GM06990 (cell line): ENCODE measurements around the gene SLC25A26.

Experiments used
- DNase-seq: peaks from one replicate; pipeline ENCODE4 v3.0.0-alpha.2; 2011; ENCODE audit not compliant: insufficient read length; ENCODE audit errors: extremely low read depth
- H3K27me3 ChIP-seq: replicated peaks from 2 replicates; pipeline ENCODE4 v1.6.0; 2011; ENCODE audit warnings: low read length; ENCODE audit not compliant: control insufficient read depth, insufficient read depth
- H3K36me3 ChIP-seq: 2 replicates; pipeline ENCODE4 v1.5.1; 2011; ENCODE audit warnings: low read length; ENCODE audit not compliant: control insufficient read depth, insufficient read depth
- H3K4me3 ChIP-seq: replicated peaks from 2 replicates; pipeline ENCODE4 v1.5.1; 2011; ENCODE audit warnings: low read depth, mild to moderate bottlenecking, control low read depth, low read length
- CTCF ChIP-seq: IDR thresholded peaks from 2 replicates; pipeline ENCODE4 v1.5.1; 2011; ENCODE audit warnings: low read length, control low read depth, mild to moderate bottlenecking, inconsistent platforms; ENCODE audit not compliant: insufficient read depth, poor library complexity, severe bottlenecking

Gene SLC25A26

GRCh38 chr3:66386925-66387650 lies 166.3 kb downstream of the SLC25A26 start:
- no peak for TF ChIP-seq CTCF
- Histone ChIP-seq H3K4me3 (no peak overlapping the region), H3K36me3 (peaks cover 12% of the 10 kb centered on the region), H3K27me3 (no peaks in the 10 kb centered on the region)
- DNase-seq: peak; percentile 52

DNA sequence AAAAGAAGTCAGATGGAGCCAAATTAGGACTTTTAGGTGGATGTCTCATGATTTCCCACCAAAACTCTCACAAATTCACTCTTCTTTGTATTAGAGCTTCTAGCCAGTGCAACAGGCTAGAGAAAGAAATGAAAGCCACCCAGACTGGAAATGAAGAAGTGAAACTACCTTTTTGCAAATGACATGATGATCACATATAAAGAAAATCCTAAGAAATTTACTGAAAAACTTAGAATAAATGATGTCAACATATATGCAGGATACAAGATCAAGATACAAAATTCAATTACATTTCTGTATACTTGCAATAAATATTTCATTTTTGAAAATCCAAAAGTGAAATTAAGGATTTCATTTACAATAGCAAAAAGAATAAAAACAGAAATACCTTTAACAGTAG lies 169.2 kb downstream of the SLC25A26 start:
- H3K27me3 ChIP-seq: no peaks in the 10 kb centered on the region
- no peak overlapping the region for H3K4me3 ChIP-seq
- no peak for DNase-seq
- no peaks in the 10 kb centered on the region; the same call in 1 of the 2 replicates for H3K36me3 ChIP-seq
- TF ChIP-seq CTCF: no peak

- peaks cover 4% of the 10 kb centered on the region for H3K36me3 ChIP-seq
- no peak overlapping the region for H3K4me3 ChIP-seq
- H3K27me3 ChIP-seq: no peaks in the 10 kb centered on the region
- no peak for DNase-seq
- TF ChIP-seq CTCF: no peak
Measured at GRCh38 chr3:66392512-66392911, 171.7 kb downstream of the SLC25A26 start.

DNA sequence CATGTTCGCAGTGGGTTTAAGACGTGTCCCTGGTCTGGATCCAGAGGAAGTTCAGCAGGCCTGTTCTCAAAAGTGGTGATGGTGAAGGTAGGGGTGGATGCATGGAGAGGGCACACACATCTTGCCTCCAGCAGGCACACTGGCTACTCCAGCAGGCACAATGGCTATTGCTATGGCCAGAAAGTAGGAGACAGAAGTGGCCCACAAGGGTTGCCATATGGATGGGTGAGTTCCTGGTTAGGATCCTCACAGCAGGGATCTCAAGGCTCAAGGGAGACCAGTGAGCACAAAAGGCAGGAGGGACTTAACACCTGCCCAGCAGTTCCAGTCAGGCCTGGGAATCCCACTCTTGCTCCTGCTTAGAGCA lies 172.1 kb downstream of the SLC25A26 start:
- H3K36me3 ChIP-seq: peaks cover 7% of the 10 kb centered on the region
- TF ChIP-seq CTCF: no peak
- no peak for DNase-seq
- no peak overlapping the region; the same call in 1 of the 2 replicates for H3K4me3 ChIP-seq
- no peaks in the 10 kb centered on the region for H3K27me3 ChIP-seq

DNA sequence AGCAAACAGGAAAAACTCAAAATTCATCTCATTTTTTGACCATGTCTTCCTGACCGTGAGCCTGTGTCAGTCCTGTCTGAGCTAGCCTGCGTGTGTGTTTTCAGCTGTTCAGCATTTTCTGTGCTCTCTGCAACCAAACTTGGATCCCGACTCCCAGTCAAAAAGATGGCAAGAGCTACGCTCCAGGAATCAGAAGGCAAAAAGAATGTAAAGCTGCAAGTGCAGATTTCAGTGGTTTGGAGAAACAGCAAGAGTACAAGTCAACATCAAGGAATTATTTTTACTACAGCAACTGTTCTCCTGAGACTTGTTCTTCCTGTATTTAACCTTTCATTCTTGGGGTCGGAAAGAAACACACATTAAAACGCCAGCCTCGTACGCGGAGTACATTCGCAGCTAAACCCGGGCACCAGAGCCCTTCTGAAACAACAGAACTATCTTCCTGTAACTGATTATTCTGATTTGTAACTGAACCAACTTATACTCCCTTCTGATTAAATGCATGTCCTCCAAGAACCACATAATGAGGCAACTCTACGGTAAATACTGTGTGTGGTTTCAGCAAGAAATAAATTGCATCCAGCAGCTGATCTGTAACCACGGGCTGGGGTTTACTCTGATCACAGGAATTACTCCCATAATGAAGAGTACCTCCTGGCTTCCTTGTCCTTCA lies 172.7 kb downstream of the SLC25A26 start:
- Histone ChIP-seq H3K27me3 (no peaks in the 10 kb centered on the region), H3K4me3 (peak overlapping the region; percentile 6; the same call in 1 of the 2 replicates), H3K36me3 (peaks cover 8% of the 10 kb centered on the region)
- TF ChIP-seq CTCF: no peak
- DNase-seq: no peak
